Epithelial cell of esophagus (primary cell): ENCODE results near the gene LMOD1.

Experiments
- DNase-seq: peaks from one replicate; pipeline ENCODE4 v3.0.0; 2010; ENCODE audit warnings: low read depth
- H3K4me3 ChIP-seq: 2 replicates; pipeline ENCODE4 v1.5.1; 2011; ENCODE audit warnings: mild to moderate bottlenecking, low read length, control low read depth
- CTCF ChIP-seq: IDR thresholded peaks from 2 replicates; pipeline ENCODE4 v1.5.1; 2011; ENCODE audit warnings: low read depth, mild to moderate bottlenecking, low read length, control low read depth, inconsistent platforms; ENCODE audit not compliant: insufficient read depth; ENCODE audit errors: missing control alignments

The LMOD1 gene

GRCh38 chr1:201849372-201850052 lies 96.8 kb downstream of the LMOD1 start:
- no peak for TF ChIP-seq CTCF
- no peak overlapping the region for H3K4me3 ChIP-seq
- DNase-seq, result peak; percentile 46

- TF ChIP-seq CTCF, result no peak
- no peak overlapping the region for H3K4me3 ChIP-seq
- no peak for DNase-seq
Measured at GRCh38 chr1:201848230-201848629, 98.1 kb downstream of the LMOD1 start.

GRCh38 chr1:201847150-201847549 lies 99.2 kb downstream of the LMOD1 start:
- no peak overlapping the region for H3K4me3 ChIP-seq
- no peak for TF ChIP-seq CTCF
- DNase-seq, result no peak
